ENCODE results near the gene TMEM44. TPM values are rescaled to one million over a fixed set of nuclear protein-coding genes. Genes with fewer than 3 reads are reported as not detected.

The TMEM44 gene
- total RNA-seq, 1 donor from 2014 or later = 10.4 TPM

GRCh38 chr3:194572143-194572789, 61.0 kb downstream of the TMEM44 start:
- Mint-ChIP-seq H3K27me3 (ENCODE audit: insufficient read depth, low read depth) (peaks cover 8% of the 10 kb centered on the region), H3K4me1 (peaks cover 21% of the 10 kb centered on the region), H3K4me3 (no peak overlapping the region), H3K27ac (peak overlapping the region; percentile 9), H3K9me3 (no peaks in the 10 kb centered on the region), H3K36me3 (no peaks in the 10 kb centered on the region)
- Histone ChIP-seq H3K79me2 (ENCODE audit: low read depth) (no peaks in the 10 kb centered on the region), H3K36me3 (no peaks in the 10 kb centered on the region), H3K9me3 (ENCODE audit: low read depth) (no peaks in the 10 kb centered on the region), H3K27ac (no peak overlapping the region), H3K9ac (no peak overlapping the region), H4K20me1 (ENCODE audit: low read depth) (no peaks in the 10 kb centered on the region), H3F3A (ENCODE audit: low read depth) (no peaks in the 10 kb centered on the region), H3K4me2 (no peak overlapping the region), H3K4me3 (no peak overlapping the region), H2AFZ (replicated peaks) (peak overlapping the region; percentile 61), H3K27me3 (no peaks in the 10 kb centered on the region), H3K4me1 (peaks cover 9% of the 10 kb centered on the region)
- DNase-seq (ENCODE audit: low spot score) = peak; percentile 40
- TF ChIP-seq EZH2 (IDR thresholded peaks at IDR 0.05) = no peak
- TF ChIP-seq EZH2phosphoT487 (IDR thresholded peaks at IDR 0.05) = no peak
- TF ChIP-seq CTCF (IDR thresholded peaks at IDR 0.05) = no peak

DNA sequence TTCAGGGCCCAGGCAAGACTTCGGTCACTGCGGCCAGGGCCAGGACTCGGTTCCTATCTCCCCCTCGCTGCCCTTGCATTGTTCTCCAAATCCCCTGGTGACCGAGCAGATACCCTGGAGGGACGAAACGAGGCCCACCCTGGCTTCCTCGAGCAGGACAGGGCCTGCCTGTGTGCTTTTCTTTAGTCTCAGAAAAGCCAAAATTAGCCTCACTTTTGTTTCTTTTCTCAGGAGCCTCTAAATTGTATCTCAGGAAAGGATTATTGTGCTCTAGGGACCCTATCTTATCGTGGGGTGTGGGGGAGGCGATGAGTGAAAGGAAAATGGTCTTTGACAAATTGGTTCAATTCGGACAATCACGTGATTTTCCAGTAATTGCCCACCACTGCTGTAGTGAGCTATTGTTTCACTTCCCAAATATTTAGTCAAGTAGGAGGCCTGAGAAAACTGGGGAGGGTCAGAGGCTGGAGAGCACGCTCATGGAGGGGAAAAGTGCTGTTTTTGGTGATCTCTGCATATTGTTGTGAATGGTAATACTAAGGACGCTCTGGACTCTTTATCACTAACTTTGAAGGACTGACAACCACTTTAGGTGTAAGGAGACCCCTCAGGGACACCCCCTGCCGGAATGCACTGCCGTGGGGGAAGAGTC, 61.6 kb downstream of the TMEM44 start:
- H3K27me3 Mint-ChIP-seq (ENCODE audit: insufficient read depth, low read depth) = peaks cover 8% of the 10 kb centered on the region
- Histone ChIP-seq H3K79me2 (ENCODE audit: low read depth) (no peaks in the 10 kb centered on the region), H2AFZ (replicated peaks) (peak overlapping the region; percentile 61), H3K4me2 (no peak overlapping the region), H3K4me1 (peaks cover 9% of the 10 kb centered on the region), H3F3A (ENCODE audit: low read depth) (no peaks in the 10 kb centered on the region), H3K27me3 (no peaks in the 10 kb centered on the region), H4K20me1 (ENCODE audit: low read depth) (no peaks in the 10 kb centered on the region), H3K27ac (no peak overlapping the region), H3K9ac (no peak overlapping the region), H3K36me3 (no peaks in the 10 kb centered on the region), H3K9me3 (ENCODE audit: low read depth) (no peaks in the 10 kb centered on the region), H3K4me3 (no peak overlapping the region)
- H3K4me1 Mint-ChIP-seq = peaks cover 21% of the 10 kb centered on the region
- H3K9me3 Mint-ChIP-seq = no peaks in the 10 kb centered on the region
- no peak for DNase-seq (ENCODE audit: low spot score)
- H3K36me3 Mint-ChIP-seq = no peaks in the 10 kb centered on the region
- TF ChIP-seq EZH2phosphoT487 (IDR thresholded peaks at IDR 0.05) = no peak
- no peak overlapping the region for H3K4me3 Mint-ChIP-seq
- no peak overlapping the region for H3K27ac Mint-ChIP-seq

- H3K79me2 ChIP-seq (ENCODE audit: low read depth) = no peaks in the 10 kb centered on the region
- Mint-ChIP-seq H3K9me3 (no peaks in the 10 kb centered on the region), H3K36me3 (no peaks in the 10 kb centered on the region), H3K4me1 (peaks cover 21% of the 10 kb centered on the region), H3K4me3 (no peak overlapping the region), H3K27me3 (ENCODE audit: insufficient read depth, low read depth) (peaks cover 7% of the 10 kb centered on the region), H3K27ac (no peak overlapping the region)
- no peak for DNase-seq (ENCODE audit: low spot score)
- H2AFZ ChIP-seq (replicated peaks) = peak overlapping the region; percentile 61
- H3K27ac ChIP-seq = no peak overlapping the region
- H3K27me3 ChIP-seq = no peaks in the 10 kb centered on the region
- H3K4me1 ChIP-seq = peaks cover 9% of the 10 kb centered on the region
- no peaks in the 10 kb centered on the region for H4K20me1 ChIP-seq (ENCODE audit: low read depth)
- no peaks in the 10 kb centered on the region for H3F3A ChIP-seq (ENCODE audit: low read depth)
- TF ChIP-seq EZH2 (IDR thresholded peaks at IDR 0.05) = no peak
- TF ChIP-seq CTCF (IDR thresholded peaks at IDR 0.05) = no peak
- TF ChIP-seq EZH2phosphoT487 (IDR thresholded peaks at IDR 0.05) = no peak
- no peaks in the 10 kb centered on the region for H3K36me3 ChIP-seq
- no peak overlapping the region for H3K4me3 ChIP-seq
- H3K9me3 ChIP-seq (ENCODE audit: low read depth) = no peaks in the 10 kb centered on the region
- H3K4me2 ChIP-seq = no peak overlapping the region
- H3K9ac ChIP-seq = no peak overlapping the region
These were observed 62.3 kb downstream of the TMEM44 start for GRCh38 chr3:194570898-194571297.

GRCh38 chr3:194570235-194570634, 63.0 kb downstream of the TMEM44 start:
- Mint-ChIP-seq H3K4me3 (no peak overlapping the region), H3K27me3 (ENCODE audit: insufficient read depth, low read depth) (peaks cover 7% of the 10 kb centered on the region), H3K27ac (peak overlapping the region; percentile 51), H3K9me3 (no peaks in the 10 kb centered on the region), H3K4me1 (peaks cover 21% of the 10 kb centered on the region), H3K36me3 (no peaks in the 10 kb centered on the region)
- Histone ChIP-seq H3K27me3 (no peaks in the 10 kb centered on the region), H2AFZ (replicated peaks) (no peak overlapping the region), H3K36me3 (no peaks in the 10 kb centered on the region), H3K27ac (no peak overlapping the region), H3K4me2 (no peak overlapping the region), H3K79me2 (ENCODE audit: low read depth) (no peaks in the 10 kb centered on the region), H4K20me1 (ENCODE audit: low read depth) (no peaks in the 10 kb centered on the region), H3F3A (ENCODE audit: low read depth) (no peaks in the 10 kb centered on the region), H3K9me3 (ENCODE audit: low read depth) (no peaks in the 10 kb centered on the region), H3K4me1 (peaks cover 9% of the 10 kb centered on the region), H3K9ac (no peak overlapping the region), H3K4me3 (no peak overlapping the region)
- DNase-seq (ENCODE audit: low spot score) = no peak
- TF ChIP-seq EZH2 (IDR thresholded peaks at IDR 0.05) (no peak), EZH2phosphoT487 (IDR thresholded peaks at IDR 0.05) (no peak), CTCF (IDR thresholded peaks at IDR 0.05) (no peak)
